Measurements from ENCODE around the gene ARHGEF10L.

DNA sequence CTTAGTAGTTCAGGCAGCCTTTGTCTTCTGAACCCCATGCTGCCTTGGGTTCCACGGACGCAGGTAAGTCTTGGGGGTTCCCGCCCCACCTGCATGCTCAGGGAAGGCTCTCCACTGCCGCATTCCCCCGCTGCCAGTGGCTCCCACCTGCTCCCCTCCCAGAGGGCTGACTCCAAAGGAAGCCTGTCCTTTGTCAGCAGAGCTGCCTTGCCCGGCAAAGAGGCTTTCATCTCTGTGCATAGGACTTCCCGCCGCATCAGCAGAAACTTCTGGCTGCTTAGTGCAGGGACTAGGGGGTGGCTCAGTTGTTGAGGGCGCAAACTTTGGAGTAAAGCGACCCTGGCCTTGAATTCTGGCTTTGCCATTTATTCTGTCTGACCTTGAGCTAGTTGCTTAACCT is 190.4 kb downstream of the ARHGEF10L start:
- TF ChIP-seq, protein P1, sequence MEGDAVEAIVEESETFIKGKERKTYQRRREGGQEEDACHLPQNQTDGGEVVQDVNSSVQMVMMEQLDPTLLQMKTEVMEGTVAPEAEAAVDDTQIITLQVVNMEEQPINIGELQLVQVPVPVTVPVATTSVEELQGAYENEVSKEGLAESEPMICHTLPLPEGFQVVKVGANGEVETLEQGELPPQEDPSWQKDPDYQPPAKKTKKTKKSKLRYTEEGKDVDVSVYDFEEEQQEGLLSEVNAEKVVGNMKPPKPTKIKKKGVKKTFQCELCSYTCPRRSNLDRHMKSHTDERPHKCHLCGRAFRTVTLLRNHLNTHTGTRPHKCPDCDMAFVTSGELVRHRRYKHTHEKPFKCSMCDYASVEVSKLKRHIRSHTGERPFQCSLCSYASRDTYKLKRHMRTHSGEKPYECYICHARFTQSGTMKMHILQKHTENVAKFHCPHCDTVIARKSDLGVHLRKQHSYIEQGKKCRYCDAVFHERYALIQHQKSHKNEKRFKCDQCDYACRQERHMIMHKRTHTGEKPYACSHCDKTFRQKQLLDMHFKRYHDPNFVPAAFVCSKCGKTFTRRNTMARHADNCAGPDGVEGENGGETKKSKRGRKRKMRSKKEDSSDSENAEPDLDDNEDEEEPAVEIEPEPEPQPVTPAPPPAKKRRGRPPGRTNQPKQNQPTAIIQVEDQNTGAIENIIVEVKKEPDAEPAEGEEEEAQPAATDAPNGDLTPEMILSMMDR (IDR thresholded peaks at IDR 0.05), result no peak
- TF ChIP-seq POLR2A (IDR thresholded peaks at IDR 0.05) (no peak), POLR2AphosphoS5 (IDR thresholded peaks at IDR 0.05) (no peak)

Measured in prostate gland (tissue), 2 donors.